GM19438 (cell line): ENCODE data around the gene SIDT2.

Experiments used
- ATAC-seq: cut with Tn5 transposase; IDR thresholded peaks from one replicate; pipeline ENCODE4 v1.9.1; 2021; ENCODE audit warnings: low read depth; ENCODE audit not compliant: unreplicated experiment

Gene SIDT2

GRCh38 chr11:117239295-117239694, 60.8 kb downstream of the SIDT2 start:
- no peak for ATAC-seq
